WTC11 (cell line): ENCODE results near the gene CACNA1A.
"Not testable (repeated sequence)": the region's sequence is repeated elsewhere in the genome, so short reads cannot be mapped to it uniquely, and the experiment has no call there.

ENCODE experiments used
- ARID4B ChIP-seq: sonication (generic); formaldehyde crosslinking; IDR thresholded peaks from 2 replicates; pipeline ENCODE4 v1.8.0; 2023; ENCODE audit warnings: missing genetic modification reagents, mild to moderate bottlenecking, borderline replicate concordance
- CTCF ChIP-seq: fragments of 200-600 bp; IDR thresholded peaks from 2 replicates; pipeline ENCODE4 v1.8.0; 2022; ENCODE audit warnings: antibody characterized with exemption
- E2F1 ChIP-seq: sonication (generic); formaldehyde crosslinking; IDR thresholded peaks from 2 replicates; pipeline ENCODE4 v1.8.0; 2022; ENCODE audit warnings: mild to moderate bottlenecking, missing genetic modification reagents
- HMGXB4 ChIP-seq: sonication (generic); formaldehyde crosslinking; IDR thresholded peaks from 2 replicates; pipeline ENCODE4 v1.8.1; 2023; ENCODE audit warnings: mild to moderate bottlenecking, moderate library complexity, missing genetic modification reagents
- NR3C1 ChIP-seq: sonication (generic); formaldehyde crosslinking; conservative IDR thresholded peaks from 2 replicates; pipeline ENCODE4 v1.8.1; 2023; ENCODE audit warnings: low read depth, mild to moderate bottlenecking, missing genetic modification reagents
- SMAD3 ChIP-seq: sonication (generic); formaldehyde crosslinking; IDR thresholded peaks from 2 replicates; pipeline ENCODE4 v1.8.0; 2022; ENCODE audit warnings: missing genetic modification reagents, mild to moderate bottlenecking, borderline replicate concordance
- USF2 ChIP-seq: sonication (generic); formaldehyde crosslinking; IDR thresholded peaks from 2 replicates; pipeline ENCODE4 v1.8.1; 2023; ENCODE audit warnings: mild to moderate bottlenecking, missing genetic modification reagents, moderate library complexity
- ZNF121 ChIP-seq: sonication (generic); formaldehyde crosslinking; IDR thresholded peaks from 2 replicates; pipeline ENCODE4 v1.8.0; 2023; ENCODE audit warnings: missing genetic modification reagents
- ZNF281 ChIP-seq: sonication (generic); formaldehyde crosslinking; IDR thresholded peaks from 2 replicates; pipeline ENCODE4 v1.8.0; 2023; ENCODE audit warnings: mild to moderate bottlenecking, missing genetic modification reagents

- TF ChIP-seq CTCF; SMAD3 (CRISPR knock-in tag); E2F1; USF2 (CRISPR knock-in tag); NR3C1 (CRISPR knock-in tag); HMGXB4 (CRISPR knock-in tag); ARID4B (CRISPR knock-in tag); ZNF121 (CRISPR knock-in tag); ZNF281 (CRISPR knock-in tag): not testable (repeated sequence)
Measured at GRCh38 chr19:13185763-13186657, 320.3 kb downstream of the CACNA1A start.
